Measurements from ENCODE around the gene SEMA4C.
A peak's percentile ranks its signal among the peaks of the same experiment; 100 is the strongest.
"Not testable (repeated sequence)": the region's sequence is repeated elsewhere in the genome, so short reads cannot be mapped to it uniquely, and the experiment has no call there.

SEMA4C gene

GRCh38 chr2:96866586-96866985 lies 3.3 kb downstream of the SEMA4C start:
- no peak for DNase-seq (ENCODE audit: low spot score)

- DNase-seq (ENCODE audit: low spot score): no peak
Measured at GRCh38 chr2:96866149-96866548, 3.7 kb downstream of the SEMA4C start.

- no peak for DNase-seq (ENCODE audit: low spot score)
Measured at GRCh38 chr2:96865654-96866053, 4.2 kb downstream of the SEMA4C start.

GRCh38 chr2:96864343-96865091 lies 5.4 kb downstream of the SEMA4C start:
- DNase-seq (ENCODE audit: low spot score): no peak

- no peak for DNase-seq (ENCODE audit: low spot score)
Measured at GRCh38 chr2:96863575-96864342, 6.1 kb downstream of the SEMA4C start.

GRCh38 chr2:96863056-96863455 lies 6.8 kb downstream of the SEMA4C start:
- DNase-seq (ENCODE audit: low spot score): not testable (repeated sequence)

- DNase-seq (ENCODE audit: low spot score): no peak
Measured at GRCh38 chr2:96861074-96861473, 8.8 kb downstream of the SEMA4C start.

GRCh38 chr2:96860065-96861029 lies 9.5 kb downstream of the SEMA4C start:
- DNase-seq (ENCODE audit: low spot score): no peak

- no peak for DNase-seq (ENCODE audit: low spot score)
Measured at GRCh38 chr2:96859681-96860064, 10.2 kb downstream of the SEMA4C start.

- no peak for DNase-seq (ENCODE audit: low spot score)
Measured at GRCh38 chr2:96859099-96859649, 10.7 kb downstream of the SEMA4C start.

- peak; percentile 98 for DNase-seq (ENCODE audit: low spot score)
Measured at GRCh38 chr2:96857667-96858372, 12.1 kb downstream of the SEMA4C start, which contains the start of gene ANKRD39. Gene ANKRD39 (minus strand): TSS chr2:96858016. CDS start chr2:96857987, 29 bp downstream.

GRCh38 chr2:96856776-96857666 lies 12.9 kb downstream of the SEMA4C start:
- peak; percentile 32 for DNase-seq (ENCODE audit: low spot score)

- DNase-seq (ENCODE audit: low spot score): no peak
Measured at GRCh38 chr2:96853321-96853720, 16.6 kb downstream of the SEMA4C start.

GRCh38 chr2:96852667-96853066 lies 17.2 kb downstream of the SEMA4C start:
- no peak for DNase-seq (ENCODE audit: low spot score)

- DNase-seq (ENCODE audit: low spot score): no peak
Measured at GRCh38 chr2:96848264-96848663, 21.6 kb downstream of the SEMA4C start.

- no peak for DNase-seq (ENCODE audit: low spot score)
Measured at GRCh38 chr2:96847586-96847985, 22.3 kb downstream of the SEMA4C start.

- no peak for DNase-seq (ENCODE audit: low spot score)
Measured at GRCh38 chr2:96846825-96847224, 23.1 kb downstream of the SEMA4C start.

- DNase-seq (ENCODE audit: low spot score): no peak
Measured at GRCh38 chr2:96844405-96844808, 25.5 kb downstream of the SEMA4C start.

- DNase-seq (ENCODE audit: low spot score): no peak
Measured at GRCh38 chr2:96843538-96844268, 26.2 kb downstream of the SEMA4C start, which contains the start of gene ANKRD23. Gene ANKRD23 (minus strand): TSS chr2:96844021. CDS start chr2:96843992, 29 bp downstream.
